H9 (cell line): ENCODE results near the gene MAPT. TPM values are rescaled to one million over a fixed set of nuclear protein-coding genes. Genes with fewer than 3 reads are reported as not detected.

Source experiments
- DNase-seq: peaks from one replicate; pipeline ENCODE4 v3.0.0-alpha.2; 2017
- H2AFZ ChIP-seq: one replicate; pipeline ENCODE4 v1.6.1; 2013; ENCODE audit warnings: mild to moderate bottlenecking, low read length, control low read depth, moderate library complexity
- H2AK5ac ChIP-seq: 2 replicates; pipeline ENCODE4 v1.6.1; 2013; ENCODE audit warnings: low read length, control low read depth, mixed read lengths; ENCODE audit not compliant: insufficient read length
- H2BK120ac ChIP-seq: one replicate; pipeline ENCODE4 v1.6.1; 2013; ENCODE audit warnings: low read depth, mild to moderate bottlenecking, low read length, control low read depth, inconsistent platforms; ENCODE audit not compliant: poor library complexity, severe bottlenecking
- H2BK12ac ChIP-seq: 2 replicates; pipeline ENCODE4 v1.6.1; 2013; ENCODE audit warnings: low read length, control low read depth, mixed read lengths, low read depth; ENCODE audit not compliant: insufficient read length
- H2BK15ac ChIP-seq: 2 replicates; pipeline ENCODE4 v1.6.1; 2013; ENCODE audit warnings: low read depth, low read length, control low read depth
- H2BK20ac ChIP-seq: one replicate; pipeline ENCODE4 v1.6.1; 2013; ENCODE audit warnings: low read depth, mild to moderate bottlenecking, low read length, control low read depth, inconsistent platforms; ENCODE audit not compliant: poor library complexity, severe bottlenecking
- H2BK5ac ChIP-seq: 2 replicates; pipeline ENCODE4 v1.6.1; 2013; ENCODE audit warnings: low read length, control low read depth, mixed read lengths; ENCODE audit not compliant: insufficient read length
- H3K14ac ChIP-seq: 2 replicates; pipeline ENCODE4 v1.6.1; 2013; ENCODE audit warnings: low read length, control low read depth; ENCODE audit not compliant: insufficient read depth
- H3K18ac ChIP-seq: 2 replicates; pipeline ENCODE4 v1.6.1; 2013; ENCODE audit warnings: low read depth, mild to moderate bottlenecking, mixed read lengths, low read length, control low read depth; ENCODE audit not compliant: insufficient read length
- H3K23ac ChIP-seq: 2 replicates; pipeline ENCODE4 v1.6.1; 2013; ENCODE audit warnings: low read length, control low read depth, mixed read lengths, low read depth; ENCODE audit not compliant: insufficient read length
- H3K23me2 ChIP-seq: 2 replicates; pipeline ENCODE4 v1.6.1; 2013; ENCODE audit warnings: low read depth, mild to moderate bottlenecking, mixed read lengths, low read length, control low read depth; ENCODE audit not compliant: insufficient read length, poor library complexity, severe bottlenecking
- H3K27ac ChIP-seq: 2 replicates; pipeline ENCODE4 v1.5.1; 2013; ENCODE audit warnings: low read length, control low read depth, mixed read lengths, low read depth; ENCODE audit not compliant: insufficient read length
- H3K27me3 ChIP-seq: 2 replicates; pipeline ENCODE4 v1.6.1; 2013; ENCODE audit warnings: low read length, control low read depth, inconsistent platforms; ENCODE audit not compliant: insufficient read depth
- H3K4ac ChIP-seq: 2 replicates; pipeline ENCODE4 v1.6.1; 2013; ENCODE audit warnings: low read depth, mild to moderate bottlenecking, control low read depth, inconsistent platforms, low read length, moderate library complexity
- H3K4me1 ChIP-seq: 2 replicates; pipeline ENCODE4 v1.6.1; 2013; ENCODE audit warnings: low read length, control low read depth, inconsistent platforms; ENCODE audit not compliant: insufficient read depth
- H3K4me2 ChIP-seq: 2 replicates; pipeline ENCODE4 v1.6.1; 2013; ENCODE audit warnings: low read length, control low read depth, mixed read lengths; ENCODE audit not compliant: insufficient read length, insufficient read depth
- H3K56ac ChIP-seq: 2 replicates; pipeline ENCODE4 v1.6.1; 2013; ENCODE audit warnings: low read depth, mild to moderate bottlenecking, mixed read lengths, low read length, control low read depth; ENCODE audit not compliant: insufficient read length
- H3K79me1 ChIP-seq: 2 replicates; pipeline ENCODE4 v1.6.1; 2013; ENCODE audit warnings: low read depth, mild to moderate bottlenecking, moderate library complexity, low read length, control low read depth, inconsistent platforms; ENCODE audit not compliant: insufficient read depth, poor library complexity, severe bottlenecking
- H3K79me2 ChIP-seq: 2 replicates; pipeline ENCODE4 v1.6.1; 2013; ENCODE audit warnings: low read length, control low read depth, inconsistent platforms; ENCODE audit not compliant: insufficient read depth
- H3K9ac ChIP-seq: 2 replicates; pipeline ENCODE4 v1.6.1; 2013; ENCODE audit warnings: low read length, control low read depth, mixed read lengths; ENCODE audit not compliant: insufficient read length; ENCODE audit errors: extremely low read depth
- H3K9me3 ChIP-seq: one replicate; pipeline ENCODE4 v1.6.1; 2013; ENCODE audit warnings: low read depth, low read length, inconsistent platforms; ENCODE audit not compliant: control insufficient read depth
- H3T11ph ChIP-seq: one replicate; pipeline ENCODE4 v1.6.1; 2013; ENCODE audit warnings: mild to moderate bottlenecking, low read length, control low read depth, inconsistent platforms
- H4K20me1 ChIP-seq: one replicate; pipeline ENCODE4 v1.6.1; 2013; ENCODE audit not compliant: control insufficient read depth, insufficient read length, insufficient read depth
- H4K5ac ChIP-seq: 2 replicates; pipeline ENCODE4 v1.6.1; 2013; ENCODE audit warnings: low read depth, mild to moderate bottlenecking, mixed read lengths, low read length, control low read depth; ENCODE audit not compliant: insufficient read length
- H4K8ac ChIP-seq: replicated peaks from 2 replicates; pipeline ENCODE4 v1.6.1; 2013; ENCODE audit warnings: low read length, control low read depth, mixed read lengths, low read depth; ENCODE audit not compliant: insufficient read length
- H4K91ac ChIP-seq: 2 replicates; pipeline ENCODE4 v1.6.1; 2013; ENCODE audit warnings: low read depth, mild to moderate bottlenecking, moderate library complexity, mixed read lengths, low read length, control low read depth; ENCODE audit not compliant: insufficient read length
- H3K27ac Mint-ChIP-seq, 3 experiments: 2 replicates in 2 of 3; 3 replicates in 1 of 3; pipeline ENCODE4 v1.8.0; 2020 to 2021; ENCODE audit warnings: mixed read lengths in 3 of 3, mild to moderate bottlenecking in 1 of 3, moderate library complexity in 1 of 3
- H3K27me3 Mint-ChIP-seq: 2 replicates; pipeline ENCODE4 v1.8.0; 2021; ENCODE audit warnings: low read depth, mild to moderate bottlenecking, moderate library complexity, mixed read lengths
- H3K36me3 Mint-ChIP-seq, 3 experiments: 2 replicates in 2 of 3; 3 replicates in 1 of 3; pipeline ENCODE4 v1.8.0; 2020 to 2021; ENCODE audit warnings: low read depth in 3 of 3, mixed read lengths in 3 of 3; ENCODE audit not compliant: insufficient read depth in 1 of 3
- H3K4me1 Mint-ChIP-seq, 2 experiments: 2 replicates each; pipeline ENCODE4 v1.8.0; 2020; ENCODE audit warnings: mixed read lengths in 2 of 2
- H3K4me3 Mint-ChIP-seq, 2 experiments: 2 replicates in 1 of 2; 3 replicates in 1 of 2; pipeline ENCODE4 v1.8.0; 2020 to 2021; ENCODE audit warnings: mild to moderate bottlenecking in 2 of 2, mixed read lengths in 2 of 2, moderate library complexity in 1 of 2
- H3K9me3 Mint-ChIP-seq, 2 experiments: 2 replicates in 1 of 2; 3 replicates in 1 of 2; pipeline ENCODE4 v1.8.0; 2020; ENCODE audit warnings: mild to moderate bottlenecking in 2 of 2, mixed read lengths in 2 of 2, moderate library complexity in 1 of 2
- CTCF ChIP-seq: fragments of 200-600 bp; sonication (generic); conservative IDR thresholded peaks from 3 replicates; pipeline ENCODE4 v1.8.0; 2021; ENCODE audit warnings: antibody characterized with exemption, mild to moderate bottlenecking
- WGBS: extraction: QIAGEN DNeasy Blood & Tissue Kit; methylation state at CpG from one replicate; pipeline ENCODE4 v1.1.7; 2013; ENCODE audit warnings: missing lambda C conversion rate, low lambda C conversion rate, mixed read lengths; ENCODE audit not compliant: insufficient read length; ENCODE audit errors: extremely low coverage; 5-methylcytosine and 5-hydroxymethylcytosine counted together
- total RNA-seq: library from RNA; stranded (reverse); gene quantifications from 2 replicates; pipeline ENCODE4 v1.2.1, GENCODE V29; 2021

Gene MAPT
- total RNA-seq, 1 experiment from 2014 or later, result 1.6 TPM

DNA sequence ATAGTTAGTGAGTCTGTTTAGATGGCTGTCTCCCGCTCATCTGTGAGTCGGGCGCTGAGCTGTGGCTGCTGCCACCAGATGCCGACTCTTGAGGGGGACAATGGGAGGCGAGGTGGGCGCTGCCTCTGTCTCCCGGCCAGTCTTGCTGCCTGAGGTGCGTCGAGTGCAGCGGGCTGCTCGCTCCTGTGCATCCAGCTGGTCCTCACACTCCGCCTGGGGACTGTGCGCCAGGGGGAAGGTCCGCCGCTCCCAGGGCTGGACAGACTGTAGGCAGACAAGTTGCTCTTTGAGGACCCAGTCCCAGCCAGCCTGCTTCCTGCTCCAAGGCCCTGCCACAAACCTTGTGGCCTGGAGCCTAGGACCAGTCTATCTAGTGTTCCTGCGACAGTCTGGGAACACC lies 137.1 kb downstream of the MAPT start:
- no peaks in the 10 kb centered on the region for H4K20me1 ChIP-seq
- H3K27ac Mint-ChIP-seq, result no peak overlapping the region; a peak in 1 of 7 replicates
- no peak overlapping the region for H3K56ac ChIP-seq
- H2BK12ac ChIP-seq, result no peak overlapping the region
- H3K9me3 ChIP-seq, result no peaks in the 10 kb centered on the region
- no peak overlapping the region for H2AK5ac ChIP-seq
- peaks cover 41 to 81% (median 70%) of the 10 kb centered on the region in 3 experiments for H3K36me3 Mint-ChIP-seq
- no peaks in the 10 kb centered on the region for H3K27me3 Mint-ChIP-seq
- no peak overlapping the region for H3K4me2 ChIP-seq
- peaks cover 2% of the 10 kb centered on the region; the same call in 1 of the 2 replicates for H3K4me1 ChIP-seq
- no peak overlapping the region for H2BK15ac ChIP-seq
- no peak overlapping the region for H2BK120ac ChIP-seq
- H3K4ac ChIP-seq, result no peak overlapping the region
- H2BK5ac ChIP-seq, result no peak overlapping the region
- no peak overlapping the region for H3K18ac ChIP-seq
- H2AFZ ChIP-seq, result no peak overlapping the region
- no peak overlapping the region for H4K5ac ChIP-seq
- no peak overlapping the region for H3K9ac ChIP-seq
- H4K8ac ChIP-seq, result no peak overlapping the region
- H4K91ac ChIP-seq, result no peak overlapping the region
- no peaks in the 10 kb centered on the region for H3K79me2 ChIP-seq
- H3K9me3 Mint-ChIP-seq, result no peaks in the 10 kb centered on the region
- H3K27me3 ChIP-seq, result no peaks in the 10 kb centered on the region
- no CpG with 5 or more reads among the region's 16 CpGs for WGBS
- no peaks in the 10 kb centered on the region for H3K23me2 ChIP-seq
- no peak overlapping the region for H3K4me3 Mint-ChIP-seq
- peaks cover 32 to 39% of the 10 kb centered on the region in 2 experiments for H3K4me1 Mint-ChIP-seq
- H3K27ac ChIP-seq, result no peak overlapping the region
- H3K23ac ChIP-seq, result no peak overlapping the region
- H2BK20ac ChIP-seq, result no peak overlapping the region
- no peak overlapping the region for H3T11ph ChIP-seq
- H3K14ac ChIP-seq, result no peak overlapping the region; the same call in 1 of the 2 replicates
- TF ChIP-seq CTCF, result no peak
- DNase-seq, result no peak
- H3K79me1 ChIP-seq, result no peaks in the 10 kb centered on the region
